D721Med (cell line): ENCODE results near the gene RAB27A.
"Not testable (repeated sequence)": the region's sequence is repeated elsewhere in the genome, so short reads cannot be mapped to it uniquely, and the experiment has no call there.

Source experiments
- DNase-seq: peaks from one replicate; pipeline ENCODE4 v3.0.0; 2011; ENCODE audit warnings: low spot score; ENCODE audit not compliant: insufficient read length
- FAIRE-seq: peaks from 2 replicates; lab custom pipeline; 2011; peaks lifted over from hg19 to GRCh38; lab: Jason Lieb, UNC
- TF ChIP-seq, protein P1 (sequence below): IDR thresholded peaks from 2 replicates; pipeline ENCODE4 v1.5.1; 2012; ENCODE audit warnings: mild to moderate bottlenecking, control low read depth; ENCODE audit not compliant: insufficient read depth; ENCODE audit errors: missing control alignments

RAB27A gene

DNA sequence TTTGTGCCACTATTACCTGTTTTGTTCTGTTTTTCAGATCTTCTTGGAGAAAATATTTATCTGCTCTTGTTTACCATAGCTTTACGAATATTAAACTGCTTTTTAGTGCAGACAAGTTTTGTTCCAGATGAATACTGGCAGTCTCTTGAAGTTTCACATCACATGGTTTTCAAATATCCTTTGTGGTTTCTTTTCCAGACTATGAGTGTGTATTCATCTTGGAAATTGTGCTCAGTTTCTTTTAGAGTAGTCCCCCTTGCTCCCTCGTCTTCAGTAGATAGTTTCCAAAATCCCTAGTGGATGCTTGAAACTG is 30.6 kb upstream of the RAB27A start:
- no peak for FAIRE-seq
- TF ChIP-seq, protein P1, sequence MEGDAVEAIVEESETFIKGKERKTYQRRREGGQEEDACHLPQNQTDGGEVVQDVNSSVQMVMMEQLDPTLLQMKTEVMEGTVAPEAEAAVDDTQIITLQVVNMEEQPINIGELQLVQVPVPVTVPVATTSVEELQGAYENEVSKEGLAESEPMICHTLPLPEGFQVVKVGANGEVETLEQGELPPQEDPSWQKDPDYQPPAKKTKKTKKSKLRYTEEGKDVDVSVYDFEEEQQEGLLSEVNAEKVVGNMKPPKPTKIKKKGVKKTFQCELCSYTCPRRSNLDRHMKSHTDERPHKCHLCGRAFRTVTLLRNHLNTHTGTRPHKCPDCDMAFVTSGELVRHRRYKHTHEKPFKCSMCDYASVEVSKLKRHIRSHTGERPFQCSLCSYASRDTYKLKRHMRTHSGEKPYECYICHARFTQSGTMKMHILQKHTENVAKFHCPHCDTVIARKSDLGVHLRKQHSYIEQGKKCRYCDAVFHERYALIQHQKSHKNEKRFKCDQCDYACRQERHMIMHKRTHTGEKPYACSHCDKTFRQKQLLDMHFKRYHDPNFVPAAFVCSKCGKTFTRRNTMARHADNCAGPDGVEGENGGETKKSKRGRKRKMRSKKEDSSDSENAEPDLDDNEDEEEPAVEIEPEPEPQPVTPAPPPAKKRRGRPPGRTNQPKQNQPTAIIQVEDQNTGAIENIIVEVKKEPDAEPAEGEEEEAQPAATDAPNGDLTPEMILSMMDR: no peak
- no peak for DNase-seq

DNA sequence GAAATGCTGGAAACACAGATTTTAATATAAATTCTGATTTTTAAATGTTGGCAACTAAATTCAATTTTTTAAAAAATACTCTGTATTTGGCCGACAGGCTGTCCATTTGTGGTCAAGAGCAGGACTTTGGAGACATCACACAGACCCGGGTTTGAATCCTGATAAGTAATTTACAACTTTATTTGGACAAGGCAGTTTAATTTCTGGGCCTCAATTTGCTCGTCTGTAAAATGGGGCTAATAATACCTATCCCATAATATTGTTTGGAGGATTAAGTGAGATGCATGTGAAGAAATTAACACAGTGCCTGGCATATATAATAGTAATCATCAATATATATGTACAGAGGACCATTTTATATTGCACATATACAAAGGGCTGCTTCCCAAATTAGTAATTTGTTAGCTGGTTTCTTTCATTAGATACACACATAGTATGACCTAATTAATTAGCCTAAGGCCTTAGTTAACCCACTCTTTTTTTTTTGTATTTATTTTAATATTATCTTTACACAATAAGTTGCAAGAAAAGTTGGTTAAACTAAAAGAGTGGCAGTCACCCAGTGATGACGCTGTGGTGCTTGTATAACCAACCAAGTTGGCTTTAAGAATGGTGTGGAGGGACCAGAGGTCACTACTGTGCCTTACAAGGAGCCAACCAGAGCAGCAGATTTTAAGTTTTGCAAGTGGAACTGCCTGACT is 30.1 kb upstream of the RAB27A start:
- no peak for FAIRE-seq
- DNase-seq: no peak
- TF ChIP-seq, protein P1: no peak

DNA sequence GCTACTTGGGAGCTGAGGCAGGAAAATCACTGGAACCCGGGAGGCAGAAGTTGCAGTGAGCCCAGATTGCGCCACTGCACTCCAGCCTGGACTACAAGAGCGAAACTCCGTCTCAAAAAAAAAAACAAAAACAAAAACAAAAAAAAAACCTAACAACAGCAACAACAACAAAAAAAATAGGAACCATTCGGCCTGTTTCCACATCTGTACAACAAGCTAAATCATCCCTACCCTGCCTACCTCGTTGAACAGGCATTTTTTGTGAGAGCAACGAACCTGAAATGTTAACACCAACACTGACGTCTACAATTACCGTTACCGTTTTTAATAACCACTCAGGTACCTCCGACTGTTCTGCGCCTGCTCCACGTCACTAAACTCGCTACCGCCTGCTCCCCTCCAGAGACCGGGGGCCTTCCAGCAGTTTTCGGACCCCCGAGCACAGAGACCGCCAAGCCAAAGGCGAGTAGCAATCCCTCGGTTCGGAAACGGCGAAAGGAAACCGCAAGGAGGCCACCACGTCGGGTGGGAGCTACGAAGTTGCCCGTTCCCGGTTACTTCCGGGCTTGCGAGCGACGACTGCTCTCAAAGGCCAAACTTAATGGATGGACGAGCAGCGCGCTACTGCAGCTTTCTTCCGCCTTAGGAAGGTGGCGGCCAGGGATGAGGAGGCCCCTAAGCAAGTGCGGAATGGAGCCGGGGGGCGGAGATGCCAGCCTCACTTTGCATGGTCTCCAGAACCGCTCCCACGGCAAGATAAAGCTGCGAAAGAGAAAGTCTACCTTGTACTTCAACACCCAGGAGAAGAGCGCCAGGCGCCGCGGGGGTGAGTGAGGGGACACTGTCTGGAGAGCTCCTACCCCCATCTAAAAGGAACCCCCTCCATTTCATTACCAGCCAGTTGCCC is 29.2 kb upstream of the RAB27A start, which contains the start of the genes PIGB and PIGBOS1:
PIGB (plus strand) TSS at position 635 of the 907 bp plus-strand sequence; CDS start at position 664, 29 bp downstream.
PIGBOS1 (minus strand) TSS at position 536 of the 907 bp plus-strand sequence. CDS start 1,331 bp downstream, outside the sequence.
- TF ChIP-seq, protein P1: no peak
- FAIRE-seq (no peak), DNase-seq (peak; percentile 32)

DNA sequence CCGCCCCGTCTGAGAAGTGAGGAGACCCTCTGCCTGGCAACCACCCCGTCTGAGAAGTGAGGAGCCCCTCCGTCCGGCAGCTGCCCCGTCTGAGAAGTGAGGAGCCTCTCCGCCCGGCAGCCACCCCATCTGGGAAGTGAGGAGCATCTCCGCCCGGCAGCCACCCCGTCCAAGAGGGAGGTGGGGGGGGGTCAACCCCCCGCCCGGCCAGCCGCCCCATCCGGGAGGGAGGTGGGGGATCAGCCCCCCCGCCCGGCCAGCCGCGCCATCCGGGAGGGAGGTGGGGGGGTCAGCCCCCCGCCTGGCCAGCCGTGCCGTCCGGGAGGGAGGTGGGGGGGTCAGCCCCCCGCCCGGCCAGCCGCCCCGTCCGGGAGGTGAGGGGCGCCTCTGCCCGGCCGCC is 13.2 kb upstream of the RAB27A start:
- DNase-seq, FAIRE-seq: not testable (repeated sequence)

DNA sequence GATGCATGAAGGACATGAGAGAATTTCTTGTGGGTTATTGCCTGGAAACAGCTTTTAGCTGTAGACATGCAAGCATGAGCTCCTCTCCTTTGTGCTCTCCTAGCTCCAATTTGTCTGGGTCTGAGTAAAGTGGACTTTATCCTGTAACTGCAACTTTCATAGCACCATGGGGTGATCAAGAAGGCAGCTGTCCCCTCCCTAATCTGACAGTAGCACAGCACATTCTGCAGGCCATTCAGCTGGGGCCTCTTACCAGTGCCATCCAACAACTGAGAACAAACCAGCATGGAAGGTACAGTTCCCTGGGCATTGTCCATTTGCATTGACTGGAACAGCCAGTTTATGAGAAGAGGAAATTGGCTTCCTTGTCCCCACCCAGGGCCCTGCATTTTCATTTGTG is 7.7 kb upstream of the RAB27A start:
- FAIRE-seq: no peak

DNA sequence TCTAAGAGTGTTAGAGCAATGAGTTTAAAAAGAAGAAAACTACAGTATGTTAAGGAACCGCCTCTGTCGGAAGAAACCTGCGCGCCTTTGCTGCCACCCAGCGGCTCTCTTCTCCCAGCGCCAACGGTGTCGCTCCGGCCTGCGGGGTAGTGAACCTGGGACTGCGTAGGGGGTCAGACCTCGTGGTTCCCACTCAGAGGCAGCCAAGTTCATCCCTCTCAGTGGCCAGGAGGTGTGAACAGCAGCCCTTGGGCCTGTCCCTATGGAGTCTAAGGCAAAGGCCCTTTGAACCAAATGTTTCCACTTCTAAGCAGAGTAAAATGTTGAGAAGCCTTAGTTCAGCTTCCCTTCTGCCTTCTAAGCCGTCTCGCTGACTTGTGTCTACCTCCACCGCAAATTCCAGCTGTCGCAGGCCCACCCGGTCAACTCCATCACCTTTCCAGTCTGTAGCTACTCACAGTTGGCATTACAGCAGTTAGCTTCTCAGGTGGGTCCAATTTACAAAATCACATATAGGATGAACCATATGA is 980 bp upstream of the RAB27A start:
- peak; percentile 41 for DNase-seq
- TF ChIP-seq, protein P1: peak; percentile 87
- FAIRE-seq: no peak

More for the DNA sequence above, 7.7 kb upstream of the RAB27A start:
- DNase-seq: no peak
- TF ChIP-seq, protein P1: no peak

DNA sequence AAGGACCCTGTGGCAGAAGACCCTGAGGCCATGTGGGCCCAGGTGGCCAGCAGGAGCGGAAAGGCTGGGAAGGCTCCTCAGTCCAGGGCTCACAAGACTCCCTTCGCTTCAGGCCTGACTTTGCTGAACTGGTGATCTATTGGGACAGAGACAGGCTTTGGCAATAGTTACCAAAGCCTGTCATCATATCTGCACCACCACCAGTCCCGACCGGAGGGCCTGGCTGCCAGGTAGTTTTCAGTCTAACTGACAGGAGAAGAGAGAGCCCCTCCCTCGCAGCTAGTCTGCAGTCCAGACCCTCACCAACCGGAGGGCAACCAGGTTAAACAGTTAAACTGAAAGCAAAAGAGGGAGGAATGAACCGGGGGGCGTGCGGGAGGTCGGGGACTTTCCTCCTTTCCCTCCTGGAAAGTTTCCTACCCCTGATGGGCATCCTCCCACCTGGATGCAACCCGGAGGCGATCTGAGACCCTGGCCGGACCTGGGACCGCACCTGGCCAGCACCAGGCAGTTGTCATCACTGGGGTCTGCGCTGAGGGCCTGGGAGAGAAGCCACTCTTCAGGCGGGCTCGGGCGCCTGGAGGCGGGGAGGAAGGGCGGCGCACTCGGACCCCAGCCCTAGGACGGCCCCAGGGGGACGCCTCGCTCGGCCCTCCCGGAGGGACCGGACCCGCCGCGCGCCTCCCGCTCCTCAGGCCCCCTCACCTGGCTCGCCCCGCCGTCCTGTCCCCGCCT is 435 bp downstream of the RAB27A start:
- DNase-seq: no peak
- TF ChIP-seq, protein P1: no peak
- FAIRE-seq: no peak
